Spleen (tissue), 11 donors: ENCODE data around the gene HCK. TPM values are rescaled to one million over a fixed set of nuclear protein-coding genes. Genes with fewer than 3 reads are reported as not detected.

Experiments
- DNase-seq: peaks from one replicate; pipeline ENCODE4 v3.0.0-alpha.2; 2020
- H3K27ac ChIP-seq, 8 donors: fragments of 200-600 bp; sonication (generic) in 7 of 8; 1 replicate in 4 of 8; 2 replicates in 4 of 8; pipeline versions ENCODE4 v1.5.0 to v1.8.0; 2016 to 2021; ENCODE audit warnings: inconsistent platforms in 4 of 8, mild to moderate bottlenecking in 4 of 8, moderate library complexity in 1 of 8
- H3K27me3 ChIP-seq, 7 donors: fragments of 200-600 bp; sonication (generic) in 6 of 7; replicated peaks in 1 of 7; 1 replicate in 4 of 7; 2 replicates in 3 of 7; pipeline versions ENCODE4 v1.5.0 to v1.8.0; 2016 to 2021; ENCODE audit warnings: inconsistent platforms in 3 of 7, mild to moderate bottlenecking in 1 of 7
- H3K36me3 ChIP-seq, 6 donors: fragments of 200-600 bp; sonication (generic) in 5 of 6; 1 replicate in 4 of 6; 2 replicates in 2 of 6; pipeline versions ENCODE4 v1.5.0 to v1.8.0; 2016 to 2021; ENCODE audit warnings: inconsistent platforms in 2 of 6
- H3K4me1 ChIP-seq, 6 donors: fragments of 200-600 bp; sonication (generic) in 5 of 6; 1 replicate in 3 of 6; 2 replicates in 3 of 6; pipeline versions ENCODE4 v1.5.0 to v1.8.0; 2016 to 2021; ENCODE audit warnings: inconsistent platforms in 3 of 6
- H3K4me3 ChIP-seq, 8 donors: fragments of 200-600 bp; sonication (generic) in 7 of 8; 1 replicate in 4 of 8; 2 replicates in 4 of 8; pipeline versions ENCODE4 v1.5.0 to v1.8.0; 2016 to 2021; ENCODE audit warnings: inconsistent platforms in 4 of 8, mild to moderate bottlenecking in 4 of 8, moderate library complexity in 2 of 8
- H3K9me3 ChIP-seq, 8 donors: fragments of 200-600 bp; sonication (generic) in 7 of 8; 1 replicate in 4 of 8; 2 replicates in 4 of 8; pipeline versions ENCODE4 v1.5.0 to v1.8.0; 2016 to 2021; ENCODE audit warnings: inconsistent platforms in 4 of 8
- POLR2A ChIP-seq, 3 donors: fragments of 450-650 bp; IDR thresholded peaks; one replicate each; pipeline ENCODE4 v1.5.1; 2017; ENCODE audit warnings: antibody characterized with exemption in 3 of 3, mild to moderate bottlenecking in 1 of 3
- POLR2AphosphoS5 ChIP-seq, 3 donors: sonication (generic); formaldehyde crosslinking; IDR thresholded peaks; one replicate each; pipeline ENCODE4 v1.5.1; 2017; ENCODE audit warnings: antibody characterized with exemption in 3 of 3
- WGBS, 5 donors: extraction: QIAGEN DNeasy Blood & Tissue Kit in 3 of 5; methylation state at CpG; one replicate each; pipeline versions ENCODE4 v1.1.5 to v1.1.7; 2013 to 2018; 5-methylcytosine and 5-hydroxymethylcytosine counted together
- intact Hi-C: fragments of 100-400 bp; cut with DNase I; formaldehyde crosslinking; loops from one replicate; pipeline ENCODE4 v1.15.0; 2023; ENCODE audit warnings: low total_unique reads
- polyA plus RNA-seq, 3 donors: library from polyadenylated mRNA; stranded (reverse); fragments of 200-250 nt; gene quantifications; one replicate each; pipeline ENCODE4 v1.2.1, GENCODE V29; 2013
- total RNA-seq, 7 donors: library from RNA; depleted of rRNA in 3 of 7; stranded (reverse); fragments of >200 nt in 3 of 7; fragmentation: NEBNext Ultra II Directional in 4 of 7; extraction: Animal tissue kit (Norgen Biotek cat#: 25700) in 4 of 7; gene quantifications; one replicate each; pipeline versions ENCODE4 v1.1.0 to v1.2.1, GENCODE V29; 2016 to 2021
- TF ChIP-seq, protein P1 (sequence below), 11 experiments: fragments of 200-600 bp in 7 of 11; fragments of 450-650 bp in 4 of 11; sonication (generic) in 4 of 11; IDR thresholded peaks in 8 of 11; conservative IDR thresholded peaks in 3 of 11; 1 replicate in 7 of 11; 2 replicates in 4 of 11; pipeline versions ENCODE4 v1.4.0 to v1.8.0; 2016 to 2021; ENCODE audit warnings: antibody characterized with exemption in 11 of 11, inconsistent platforms in 4 of 11, mild to moderate bottlenecking in 1 of 11
- donor health status: healthy with polysubstance abuse.
- donor health status: DM: no; HTN: no; CAD: no; lungs with moderate emphysema.
- donor health status: DM: no; HTN: no; CAD: no.
- donor health status: Bipolar disorder and iron deficiency.
- donor health status: healthy.
- donor health status: DM: no; HTN: no; CAD: no.
- donor health status: DM: yes; HTN: yes; CAD: no.

Gene HCK
- total and polyA plus RNA-seq, 10 donors = 44.3 to 341 (median 151) TPM

DNA sequence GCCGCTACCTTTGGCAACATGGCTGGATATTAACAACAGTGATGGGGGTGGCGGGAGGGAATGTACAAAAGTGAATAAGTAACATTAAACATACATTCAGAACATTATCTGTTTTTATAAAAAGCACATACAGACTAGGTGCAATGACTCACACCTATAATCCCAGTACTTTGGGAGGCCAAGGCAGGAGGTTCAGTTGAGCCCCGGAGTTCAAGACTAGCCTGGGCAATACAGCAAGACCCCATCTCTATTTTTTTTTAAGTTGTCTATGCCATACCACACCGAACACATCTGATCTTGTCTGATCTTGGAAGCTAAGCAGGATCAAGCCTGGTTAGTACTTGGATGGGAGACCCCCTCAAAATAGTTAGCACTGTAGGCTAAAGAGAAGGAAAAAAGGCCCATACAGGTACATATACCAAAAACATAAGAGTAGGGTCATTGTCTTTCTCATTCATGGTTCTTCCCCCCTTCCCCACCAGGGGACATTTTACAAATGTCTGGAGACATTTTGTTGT is 1.7 kb upstream of the HCK start:
- intact Hi-C loops = no loop called here
- Histone ChIP-seq H3K27ac (peak overlapping the region in 4 of 8 donors; percentile 93 to 99 (median 96)), H3K27me3 (peaks cover 5 to 46% (median 21%) of the 10 kb centered on the region in 7 donors), H3K9me3 (no peaks in the 10 kb centered on the region), H3K4me3 (no peak overlapping the region), H3K36me3 (peaks cover 0 to 10% (median 0%) of the 10 kb centered on the region in 6 donors), H3K4me1 (peaks cover 10 to 53% (median 24%) of the 10 kb centered on the region in 6 donors)
- TF ChIP-seq POLR2AphosphoS5 (IDR thresholded peaks at IDR 0.05) = no peak
- TF ChIP-seq POLR2A (IDR thresholded peaks at IDR 0.05) = no peak
- TF ChIP-seq, protein P1, sequence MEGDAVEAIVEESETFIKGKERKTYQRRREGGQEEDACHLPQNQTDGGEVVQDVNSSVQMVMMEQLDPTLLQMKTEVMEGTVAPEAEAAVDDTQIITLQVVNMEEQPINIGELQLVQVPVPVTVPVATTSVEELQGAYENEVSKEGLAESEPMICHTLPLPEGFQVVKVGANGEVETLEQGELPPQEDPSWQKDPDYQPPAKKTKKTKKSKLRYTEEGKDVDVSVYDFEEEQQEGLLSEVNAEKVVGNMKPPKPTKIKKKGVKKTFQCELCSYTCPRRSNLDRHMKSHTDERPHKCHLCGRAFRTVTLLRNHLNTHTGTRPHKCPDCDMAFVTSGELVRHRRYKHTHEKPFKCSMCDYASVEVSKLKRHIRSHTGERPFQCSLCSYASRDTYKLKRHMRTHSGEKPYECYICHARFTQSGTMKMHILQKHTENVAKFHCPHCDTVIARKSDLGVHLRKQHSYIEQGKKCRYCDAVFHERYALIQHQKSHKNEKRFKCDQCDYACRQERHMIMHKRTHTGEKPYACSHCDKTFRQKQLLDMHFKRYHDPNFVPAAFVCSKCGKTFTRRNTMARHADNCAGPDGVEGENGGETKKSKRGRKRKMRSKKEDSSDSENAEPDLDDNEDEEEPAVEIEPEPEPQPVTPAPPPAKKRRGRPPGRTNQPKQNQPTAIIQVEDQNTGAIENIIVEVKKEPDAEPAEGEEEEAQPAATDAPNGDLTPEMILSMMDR (IDR thresholded peaks at IDR 0.05 in 8 of 11, conservative IDR thresholded peaks at IDR 0.05 in 3 of 11) = no peak
- WGBS, 5 donors = 93 to 99% (median 94%) methylated on average over 4 of the region's 4 CpGs
- no peak for DNase-seq

DNA sequence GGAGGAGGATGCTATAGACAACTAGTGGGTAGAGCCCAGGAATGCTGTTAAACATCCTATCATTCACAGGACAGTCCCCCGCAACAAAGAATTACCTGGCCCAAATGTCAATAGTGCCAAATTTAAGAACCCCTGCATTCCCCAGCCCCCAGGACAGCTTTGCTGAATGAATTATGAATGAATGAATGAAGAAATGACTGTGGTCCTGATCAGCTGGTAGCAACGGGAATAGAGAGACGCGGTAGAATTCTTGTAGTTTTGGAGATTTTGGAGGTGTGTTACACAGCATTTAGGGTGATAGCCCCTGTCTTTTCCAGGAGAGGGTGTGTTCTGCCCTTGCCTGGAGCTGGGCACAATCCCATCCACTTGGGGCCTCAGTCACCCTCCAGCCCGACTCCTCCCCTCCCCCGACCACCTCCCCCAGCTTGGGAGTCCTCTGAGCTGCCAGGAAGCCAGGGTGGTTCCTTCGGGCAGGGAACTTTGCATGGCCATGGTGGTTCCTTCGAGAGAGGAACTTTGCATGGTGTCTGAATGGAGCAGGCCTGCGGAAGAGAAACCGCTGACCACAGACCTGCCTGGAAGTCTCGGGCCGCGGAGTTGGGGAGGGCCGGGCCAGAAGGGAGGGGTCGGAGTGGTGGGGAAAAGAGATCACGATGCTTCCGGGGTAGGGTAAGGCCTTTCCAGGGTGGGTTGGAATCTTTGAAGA is 1.0 kb upstream of the HCK start:
- WGBS, 5 donors = 13 to 19% (median 15%) methylated on average over 17 of the region's 17 CpGs
- Histone ChIP-seq H3K4me3 (peak overlapping the region in 5 of 8 donors; percentile 46 to 78 (median 53)), H3K4me1 (peaks cover 10 to 59% (median 26%) of the 10 kb centered on the region in 6 donors), H3K27me3 (peaks cover 5 to 46% (median 21%) of the 10 kb centered on the region in 7 donors), H3K27ac (peak overlapping the region in 7 of 8 donors; percentile 89 to 99 (median 94)), H3K36me3 (peaks cover 0 to 11% (median 0%) of the 10 kb centered on the region in 6 donors), H3K9me3 (no peaks in the 10 kb centered on the region)
- intact Hi-C loops = no loop called here
- DNase-seq = peak; percentile 93
- TF ChIP-seq POLR2AphosphoS5 (IDR thresholded peaks at IDR 0.05) = peak; percentile 69 to 83 (median 73)
- TF ChIP-seq POLR2A (IDR thresholded peaks at IDR 0.05) = no peak

DNA sequence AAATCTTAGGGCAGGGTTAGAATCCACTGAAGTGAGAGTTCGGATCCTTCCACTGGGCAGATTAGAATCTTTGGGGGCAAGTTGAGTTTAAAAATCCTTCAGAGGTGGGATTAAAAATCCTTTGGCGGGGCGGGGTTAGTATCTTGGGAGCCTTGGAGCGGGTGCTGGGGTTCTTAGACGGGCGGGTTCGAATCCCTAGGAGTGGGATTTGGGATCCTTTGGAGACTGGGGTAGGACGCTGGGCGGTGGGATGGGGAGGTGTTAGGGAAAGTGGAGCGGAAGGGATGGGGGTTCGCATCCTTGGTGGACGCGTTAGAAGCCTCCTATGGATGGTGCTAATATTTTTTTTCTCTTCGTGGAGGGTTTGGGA is 337 bp upstream of the HCK start:
- H3K27ac ChIP-seq = peak overlapping the region in 7 of 8 donors; percentile 89 to 99 (median 94)
- DNase-seq = no peak
- intact Hi-C loops = no loop called here
- WGBS, 5 donors = 11 to 14% (median 13%) methylated on average over 14 of the region's 14 CpGs
- H3K4me3 ChIP-seq = peak overlapping the region in 7 of 8 donors; percentile 39 to 78 (median 51)
- H3K27me3 ChIP-seq = peaks cover 5 to 46% (median 21%) of the 10 kb centered on the region in 7 donors
- H3K36me3 ChIP-seq = peaks cover 0 to 11% (median 0%) of the 10 kb centered on the region in 6 donors
- H3K9me3 ChIP-seq = no peaks in the 10 kb centered on the region
- TF ChIP-seq POLR2AphosphoS5 (IDR thresholded peaks at IDR 0.05) (no peak), POLR2A (IDR thresholded peaks at IDR 0.05) (no peak)
- H3K4me1 ChIP-seq = peaks cover 10 to 66% (median 26%) of the 10 kb centered on the region in 6 donors

DNA sequence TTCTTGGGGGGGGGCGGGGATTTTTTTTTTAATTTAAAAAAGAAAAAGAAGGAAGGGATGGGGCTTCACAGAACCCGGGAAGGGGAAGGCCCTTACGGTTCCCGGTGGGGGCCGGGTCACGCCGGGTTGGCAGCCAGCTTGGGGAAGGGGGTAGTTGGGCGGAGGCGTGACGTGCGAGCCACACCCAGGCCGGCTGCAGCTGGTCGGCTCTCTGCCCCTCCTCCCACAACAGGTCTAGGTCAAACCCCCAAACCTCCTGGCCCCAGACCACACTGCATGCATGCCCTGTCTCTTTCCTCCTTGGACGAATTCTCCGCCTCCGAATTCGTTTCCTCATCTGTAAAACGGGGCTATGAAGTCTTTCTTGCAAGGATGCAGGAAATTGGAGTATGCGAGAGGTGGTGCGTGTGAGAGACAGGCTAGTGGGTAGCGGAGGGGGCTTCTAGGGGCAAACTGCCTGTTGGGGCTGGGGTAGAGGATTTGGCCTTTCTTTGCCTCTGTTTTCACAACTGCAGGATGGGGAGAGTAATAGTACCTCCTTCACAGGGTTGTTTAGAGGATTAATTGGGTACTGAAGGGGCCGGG is 828 bp downstream of the HCK start:
- peak; percentile 96 for DNase-seq
- peaks cover 0 to 17% (median 0%) of the 10 kb centered on the region in 6 donors for H3K36me3 ChIP-seq
- peaks cover 10 to 78% (median 30%) of the 10 kb centered on the region in 6 donors for H3K4me1 ChIP-seq
- peak; percentile 73 to 89 (median 77) for TF ChIP-seq POLR2AphosphoS5 (IDR thresholded peaks at IDR 0.05)
- peak in 2 of 3 donors; percentile 14 to 46 for TF ChIP-seq POLR2A (IDR thresholded peaks at IDR 0.05)
- TF ChIP-seq, protein P1 (IDR thresholded peaks at IDR 0.05 in 8 of 11, conservative IDR thresholded peaks at IDR 0.05 in 3 of 11) = no peak
- no peaks in the 10 kb centered on the region for H3K9me3 ChIP-seq
- H3K27ac ChIP-seq = peak overlapping the region; percentile 57 to 99 (median 94)
- peak overlapping the region; percentile 33 to 78 (median 50) for H3K4me3 ChIP-seq
- intact Hi-C loops = no loop called here
- H3K27me3 ChIP-seq = peaks cover 5 to 50% (median 21%) of the 10 kb centered on the region in 7 donors
- 9 to 15% (median 13%) methylated on average over 21 to 22 of the region's 22 CpGs for WGBS, 5 donors
